ENCODE data around the gene TPR. TPM values are rescaled to one million over a fixed set of nuclear protein-coding genes. Genes with fewer than 3 reads are reported as not detected.

The TPR gene
- total RNA-seq, 1 donor from 2014 or later, result 153 TPM

- DNase-seq (ENCODE audit: low spot score), result no peak
Measured at GRCh38 chr1:186289943-186290545, 85.0 kb downstream of the TPR start.

GRCh38 chr1:186286615-186287315 lies 88.3 kb downstream of the TPR start:
- Mint-ChIP-seq H3K4me1 (ENCODE audit: unreplicated experiment) (no peaks in the 10 kb centered on the region), H3K27me3 (ENCODE audit: unreplicated experiment) (no peaks in the 10 kb centered on the region), H3K36me3 (ENCODE audit: low read depth, unreplicated experiment) (no peaks in the 10 kb centered on the region), H3K27ac (ENCODE audit: unreplicated experiment) (no peak overlapping the region), H3K9me3 (ENCODE audit: unreplicated experiment) (no peaks in the 10 kb centered on the region), H3K4me3 (ENCODE audit: unreplicated experiment) (no peak overlapping the region)
- no peak for TF ChIP-seq CTCF (IDR thresholded peaks at IDR 0.05; ENCODE audit: unreplicated experiment)
- DNase-seq (ENCODE audit: low spot score), result no peak

More at GRCh38 chr1:186289943-186290545, 85.0 kb downstream of the TPR start:
- Mint-ChIP-seq H3K27ac (ENCODE audit: unreplicated experiment) (no peak overlapping the region), H3K36me3 (ENCODE audit: low read depth, unreplicated experiment) (no peaks in the 10 kb centered on the region), H3K27me3 (ENCODE audit: unreplicated experiment) (no peaks in the 10 kb centered on the region), H3K9me3 (ENCODE audit: unreplicated experiment) (no peaks in the 10 kb centered on the region), H3K4me1 (ENCODE audit: unreplicated experiment) (no peaks in the 10 kb centered on the region), H3K4me3 (ENCODE audit: unreplicated experiment) (no peak overlapping the region)
- no peak for TF ChIP-seq CTCF (IDR thresholded peaks at IDR 0.05; ENCODE audit: unreplicated experiment)

GRCh38 chr1:186283374-186283773 lies 91.7 kb downstream of the TPR start:
- Mint-ChIP-seq H3K4me1 (ENCODE audit: unreplicated experiment) (no peaks in the 10 kb centered on the region), H3K27ac (ENCODE audit: unreplicated experiment) (no peak overlapping the region), H3K27me3 (ENCODE audit: unreplicated experiment) (no peaks in the 10 kb centered on the region), H3K4me3 (ENCODE audit: unreplicated experiment) (no peak overlapping the region), H3K36me3 (ENCODE audit: low read depth, unreplicated experiment) (no peaks in the 10 kb centered on the region), H3K9me3 (ENCODE audit: unreplicated experiment) (no peaks in the 10 kb centered on the region)
- DNase-seq (ENCODE audit: low spot score), result no peak
- no peak for TF ChIP-seq CTCF (IDR thresholded peaks at IDR 0.05; ENCODE audit: unreplicated experiment)

- Mint-ChIP-seq H3K36me3 (ENCODE audit: low read depth, unreplicated experiment) (no peaks in the 10 kb centered on the region), H3K27ac (ENCODE audit: unreplicated experiment) (no peak overlapping the region), H3K4me3 (ENCODE audit: unreplicated experiment) (no peak overlapping the region), H3K9me3 (ENCODE audit: unreplicated experiment) (no peaks in the 10 kb centered on the region), H3K27me3 (ENCODE audit: unreplicated experiment) (no peaks in the 10 kb centered on the region), H3K4me1 (ENCODE audit: unreplicated experiment) (no peaks in the 10 kb centered on the region)
- no peak for DNase-seq (ENCODE audit: low spot score)
- TF ChIP-seq CTCF (IDR thresholded peaks at IDR 0.05; ENCODE audit: unreplicated experiment), result no peak
Measured at GRCh38 chr1:186282466-186282865, 92.6 kb downstream of the TPR start.

GRCh38 chr1:186275822-186276221 lies 99.2 kb downstream of the TPR start:
- no peak overlapping the region for H3K27ac Mint-ChIP-seq (ENCODE audit: unreplicated experiment)
- no peaks in the 10 kb centered on the region for H3K9me3 Mint-ChIP-seq (ENCODE audit: unreplicated experiment)
- TF ChIP-seq CTCF (IDR thresholded peaks at IDR 0.05; ENCODE audit: unreplicated experiment), result no peak
- H3K4me1 Mint-ChIP-seq (ENCODE audit: unreplicated experiment), result no peaks in the 10 kb centered on the region
- DNase-seq (ENCODE audit: low spot score), result no peak
- no peak overlapping the region for H3K4me3 Mint-ChIP-seq (ENCODE audit: unreplicated experiment)
- no peaks in the 10 kb centered on the region for H3K36me3 Mint-ChIP-seq (ENCODE audit: low read depth, unreplicated experiment)
- no peaks in the 10 kb centered on the region for H3K27me3 Mint-ChIP-seq (ENCODE audit: unreplicated experiment)

Data from endothelial cell (in vitro differentiated cells).